ENCODE data around the gene TMEM151A.
"Not testable (repeated sequence)": the region's sequence is repeated elsewhere in the genome, so short reads cannot be mapped to it uniquely, and the experiment has no call there.

The TMEM151A gene

DNA sequence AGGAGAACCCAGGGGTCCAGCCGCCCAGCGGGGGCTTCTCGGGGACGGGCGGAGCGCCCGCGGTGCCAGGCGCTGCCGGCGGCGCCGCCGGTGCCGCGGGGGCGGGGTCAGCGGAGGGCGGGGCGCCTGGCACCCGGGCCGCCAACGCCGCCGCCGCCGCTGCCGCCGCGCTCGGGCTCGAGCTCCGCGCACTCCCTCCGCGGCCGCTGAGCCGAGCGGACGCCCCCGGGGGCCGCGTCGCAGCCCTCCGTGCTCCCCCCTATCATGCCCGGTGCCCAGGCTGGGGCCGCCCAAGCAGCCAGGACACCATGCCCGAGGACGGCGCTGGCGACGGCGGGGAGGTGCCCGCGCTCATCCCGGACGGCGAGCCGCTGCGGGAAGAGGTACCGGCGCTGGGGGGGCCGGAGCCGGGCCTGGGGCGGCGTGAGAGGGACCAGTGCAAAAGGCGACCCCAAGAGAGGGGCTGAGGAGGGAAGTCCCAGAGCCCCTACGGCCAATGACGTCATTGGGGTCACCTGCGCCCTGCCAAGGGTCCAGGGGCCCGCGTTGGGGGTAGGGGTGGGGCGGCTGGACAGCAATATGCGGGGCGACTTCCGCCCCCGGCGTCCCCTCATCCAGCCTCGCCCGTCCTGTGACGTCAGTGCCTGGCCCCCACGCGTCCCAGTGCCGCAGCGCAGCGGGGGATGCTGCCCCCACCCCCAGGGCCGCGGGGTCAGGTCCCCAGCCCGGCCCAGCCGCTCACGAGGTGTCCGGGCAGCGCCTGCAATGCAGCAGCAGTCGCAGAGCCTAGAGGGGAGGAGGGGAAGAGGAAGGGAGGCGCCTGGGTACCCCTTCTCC, at the start of gene TMEM151A:
TMEM151A (plus strand) TSS at position 189 of the 837 bp plus-strand sequence; CDS start at position 309, 120 bp downstream.
- no peak for DNase-seq

GRCh38 chr11:66242095-66242765, 49.5 kb upstream of the TMEM151A start:
- DNase-seq, result no peak

- no peak for DNase-seq
Measured at GRCh38 chr11:66243782-66244535, 47.7 kb upstream of the TMEM151A start.

DNA sequence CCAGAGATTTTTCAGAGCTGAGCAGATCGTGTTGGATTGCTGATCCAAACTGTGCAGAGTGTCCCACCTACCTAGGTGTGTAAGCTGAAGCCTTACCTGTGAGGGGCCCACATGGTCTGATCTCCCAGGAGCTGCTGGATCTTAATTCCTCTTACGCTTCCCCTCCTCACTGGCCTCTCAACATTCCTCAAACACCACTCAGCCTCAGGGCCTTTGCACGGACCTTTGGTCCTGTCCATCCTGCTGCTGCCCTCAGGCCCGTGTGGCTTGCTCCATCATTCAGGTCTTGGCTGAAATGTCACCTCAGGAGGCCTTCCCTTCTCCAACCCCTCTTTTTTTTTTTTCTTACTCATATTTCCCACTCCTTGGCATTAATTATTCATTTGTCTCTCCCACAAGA, 44.4 kb upstream of the TMEM151A start:
- DNase-seq, result no peak

- no peak for DNase-seq
Measured at GRCh38 chr11:66247801-66248200, 43.9 kb upstream of the TMEM151A start.

DNA sequence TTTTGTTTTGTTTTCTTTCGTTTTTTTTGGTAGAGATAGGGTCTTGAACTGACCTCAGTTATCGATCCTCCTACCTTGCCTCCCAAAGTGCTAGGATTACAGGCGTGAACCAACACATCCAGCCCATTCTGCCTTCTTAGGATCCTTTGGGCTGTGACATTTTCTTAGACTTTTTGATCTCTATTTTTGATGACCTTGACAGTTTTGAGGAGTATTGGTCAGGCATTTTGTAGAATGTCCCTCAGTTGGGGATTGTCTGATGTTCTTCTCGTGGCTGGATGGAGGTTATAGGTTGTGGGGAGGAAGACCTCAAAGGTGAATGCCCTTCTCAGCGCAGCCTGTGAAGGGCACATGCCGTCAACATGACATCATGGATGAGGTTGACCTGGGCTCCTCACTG, 42.8 kb upstream of the TMEM151A start:
- DNase-seq, result no peak

- DNase-seq, result no peak
Measured at GRCh38 chr11:66251809-66252208, 39.9 kb upstream of the TMEM151A start.

DNA sequence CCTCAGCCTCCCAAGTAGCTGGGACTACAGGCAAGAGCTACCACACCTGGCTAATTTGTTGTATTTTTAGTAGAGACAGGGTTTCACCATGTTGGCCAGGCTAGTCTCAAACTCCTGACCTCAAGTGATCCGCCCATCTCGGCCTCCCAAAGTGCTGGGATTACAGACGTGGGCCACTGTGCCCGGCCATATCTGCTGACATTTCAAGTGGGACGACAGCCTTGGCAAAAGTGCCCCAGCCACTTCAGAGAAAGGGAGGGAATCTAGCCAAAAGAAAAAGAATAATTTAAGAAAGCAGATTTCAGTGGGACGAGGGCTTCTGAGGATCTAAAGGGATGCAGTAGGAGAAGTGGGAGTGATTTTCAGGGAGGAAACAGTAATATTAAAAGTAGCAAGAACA, 38.6 kb upstream of the TMEM151A start:
- DNase-seq, result not testable (repeated sequence)

GRCh38 chr11:66258473-66258893, 33.2 kb upstream of the TMEM151A start:
- no peak for DNase-seq

GRCh38 chr11:66259225-66259624, 32.5 kb upstream of the TMEM151A start:
- DNase-seq, result no peak

DNA sequence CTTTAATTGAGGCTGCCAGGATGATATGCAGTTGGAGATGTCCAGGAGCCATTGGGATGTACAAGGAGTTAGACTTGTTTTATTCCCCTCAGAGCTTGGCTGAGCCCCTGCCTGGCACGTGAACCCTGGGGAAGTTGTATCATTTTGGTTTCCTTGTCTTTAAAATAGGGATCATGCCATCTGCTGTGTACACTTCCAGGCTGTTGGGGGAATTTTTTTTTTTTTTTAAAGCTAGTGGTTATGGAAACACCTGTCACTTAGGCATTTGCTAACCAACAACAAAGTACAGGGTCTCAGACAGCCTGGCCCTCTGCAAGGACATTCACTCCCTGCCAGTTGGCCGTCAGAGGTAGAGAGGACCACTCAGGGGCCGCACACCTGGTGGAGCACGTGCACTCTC, 31.7 kb upstream of the TMEM151A start:
- DNase-seq, result no peak

GRCh38 chr11:66261578-66261977, 30.1 kb upstream of the TMEM151A start:
- DNase-seq, result no peak

DNA sequence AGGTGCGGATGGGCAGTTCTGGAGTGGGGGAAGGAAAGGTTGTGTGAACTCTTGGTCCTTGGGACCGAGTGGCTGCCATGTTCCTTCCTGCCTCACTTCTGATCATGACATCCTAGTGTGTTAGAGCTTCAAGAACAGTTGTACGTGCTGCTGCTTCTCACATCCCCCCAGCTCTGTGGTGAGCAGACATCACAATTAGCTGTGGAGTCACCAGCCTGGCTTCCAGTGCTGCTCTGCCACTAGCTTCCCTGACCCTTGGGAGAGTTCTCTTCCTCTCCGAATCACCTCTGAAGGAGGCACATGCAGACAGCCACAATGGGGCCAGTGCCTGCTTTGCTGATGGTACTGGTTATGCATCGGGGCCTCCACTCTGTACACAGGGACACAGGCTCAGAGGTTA, 29.5 kb upstream of the TMEM151A start:
- no peak for DNase-seq

- no peak for DNase-seq
Measured at GRCh38 chr11:66262696-66263095, 29.0 kb upstream of the TMEM151A start.

GRCh38 chr11:66263231-66263630, 28.5 kb upstream of the TMEM151A start:
- DNase-seq, result no peak

GRCh38 chr11:66263785-66264184, 27.9 kb upstream of the TMEM151A start:
- DNase-seq, result no peak

DNA sequence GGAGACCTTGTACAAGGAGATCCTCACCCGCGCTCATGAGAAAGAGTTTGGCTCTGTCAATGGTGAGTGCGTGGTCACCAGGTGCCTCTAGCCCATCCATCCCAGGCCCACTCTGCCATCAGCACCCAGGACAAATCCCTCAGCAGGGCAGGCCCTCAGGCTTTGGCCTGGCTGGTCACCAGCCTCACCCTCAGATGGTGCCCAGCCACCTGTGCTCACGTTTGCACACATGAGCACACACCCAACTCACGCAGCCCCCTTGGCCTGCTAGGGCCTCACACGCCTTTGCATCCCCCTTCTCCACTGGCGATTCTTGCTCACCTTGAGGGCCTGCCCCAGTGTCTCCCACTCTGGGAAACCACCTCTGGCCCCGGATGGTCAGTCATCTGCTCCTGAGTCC, 27.3 kb upstream of the TMEM151A start:
- no peak for DNase-seq

GRCh38 chr11:66264914-66265313, 26.8 kb upstream of the TMEM151A start:
- DNase-seq, result no peak

DNA sequence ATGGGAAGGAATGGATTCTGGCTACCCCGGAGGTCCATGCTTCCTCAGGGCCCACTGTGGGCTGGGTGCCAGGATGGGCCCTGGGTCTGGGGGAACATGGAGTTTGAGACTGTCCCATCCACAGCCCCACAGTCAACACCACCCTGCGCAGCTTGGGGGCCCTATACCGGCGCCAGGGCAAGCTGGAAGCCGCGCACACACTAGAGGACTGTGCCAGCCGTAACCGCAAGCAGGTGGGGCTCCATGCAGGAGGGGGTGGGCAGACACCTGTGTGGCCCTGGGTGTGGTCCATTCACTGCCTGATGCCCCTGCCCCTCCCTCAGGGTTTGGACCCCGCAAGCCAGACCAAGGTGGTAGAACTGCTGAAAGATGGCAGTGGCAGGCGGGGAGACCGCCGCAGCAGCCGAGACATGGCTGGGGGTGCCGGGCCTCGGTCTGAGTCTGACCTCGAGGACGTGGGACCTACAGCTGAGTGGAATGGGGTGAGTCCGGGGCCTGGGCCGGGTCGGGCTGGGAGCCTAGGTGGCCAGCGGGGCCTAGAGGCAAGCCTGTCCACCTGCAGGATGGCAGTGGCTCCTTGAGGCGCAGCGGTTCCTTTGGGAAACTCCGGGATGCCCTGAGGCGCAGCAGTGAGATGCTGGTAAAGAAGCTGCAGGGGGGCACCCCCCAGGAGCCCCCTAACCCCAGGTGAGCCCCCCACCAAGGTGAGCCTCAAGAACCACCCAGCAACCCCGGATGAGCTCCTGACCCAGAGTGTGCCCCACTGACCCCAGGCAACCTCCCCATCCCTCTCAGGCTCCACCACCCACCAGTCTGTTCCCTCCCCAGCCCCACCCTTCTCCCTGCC, 25.9 kb upstream of the TMEM151A start:
- no peak for DNase-seq

- no peak for DNase-seq
Measured at GRCh38 chr11:66266378-66267038, 25.2 kb upstream of the TMEM151A start.

DNA sequence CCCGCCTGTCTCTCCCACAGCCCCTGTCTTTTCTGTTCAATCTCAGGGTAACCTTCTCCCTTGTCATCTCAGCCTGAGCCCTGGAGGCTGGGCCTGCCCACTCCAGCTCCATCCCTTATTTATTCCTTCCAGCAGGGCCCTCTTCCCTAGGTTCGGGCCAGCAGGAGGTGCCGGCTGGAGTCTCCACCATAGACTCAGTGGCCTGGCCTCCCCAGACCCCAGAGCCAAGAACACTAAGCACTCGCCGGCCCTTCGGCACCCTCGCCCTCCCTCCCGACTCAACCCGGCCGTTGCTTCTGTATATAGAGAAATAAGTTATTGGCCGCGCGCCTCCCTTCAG, 24.7 kb upstream of the TMEM151A start:
- no peak for DNase-seq
